PFSK-1 (cell line): ENCODE results near the gene FBXW9.

ENCODE experiments used
- FOXP2 ChIP-seq: optimal IDR thresholded peaks from 2 replicates; pipeline ENCODE3; 2011; ENCODE audit warnings: borderline replicate concordance, control low read depth, inconsistent platforms; ENCODE audit not compliant: insufficient read depth; ENCODE audit errors: extremely low read length, extremely low read depth
- POLR2AphosphoS5 ChIP-seq: IDR thresholded peaks from 2 replicates; pipeline ENCODE4 v1.6.1; 2012; ENCODE audit warnings: low read depth, mild to moderate bottlenecking, control low read depth, low read length, moderate library complexity
- REST ChIP-seq, 2 experiments: IDR thresholded peaks; 2 replicates each; pipeline versions ENCODE4 v1.6.1 to v1.8.0; 2011 to 2012; ENCODE audit warnings: low read depth in 2 of 2, low read length in 2 of 2, control low read depth in 1 of 2, inconsistent platforms in 1 of 2, mild to moderate bottlenecking in 1 of 2, moderate library complexity in 1 of 2; ENCODE audit not compliant: insufficient read depth in 1 of 2
- SIN3A ChIP-seq: IDR thresholded peaks from 2 replicates; pipeline ENCODE4 v1.6.1; 2012; ENCODE audit warnings: mild to moderate bottlenecking, low read length, moderate library complexity, borderline replicate concordance; ENCODE audit not compliant: insufficient read depth
- TAF1 ChIP-seq: IDR thresholded peaks from 2 replicates; pipeline ENCODE4 v1.6.1; 2012; ENCODE audit warnings: low read length, control low read depth, borderline replicate concordance; ENCODE audit not compliant: insufficient read depth

GRCh38 chr19:12722566-12723380 lies 26.3 kb upstream of the FBXW9 start:
- TF ChIP-seq POLR2AphosphoS5 (peak; percentile 92), TAF1 (peak; percentile 86; the same call in 1 of the 2 replicates), REST (IDR thresholded peaks at IDR 0.05; ENCODE audit: insufficient read depth in 1 of 2, low read depth in 2 of 2, low read length in 2 of 2) (no peak), FOXP2 (no peak), SIN3A (peak; percentile 91; the same call in 1 of the 2 replicates)
